NB4 (cell line): ENCODE results near the gene CREB5.

ENCODE experiments used
- CTCF ChIP-seq: IDR thresholded peaks from one replicate; pipeline ENCODE4 v1.5.1; 2012; ENCODE audit warnings: low read depth, low read length
- MAX ChIP-seq: IDR thresholded peaks from 2 replicates; pipeline ENCODE4 v1.6.1; 2011; ENCODE audit warnings: low read depth, low read length
- POLR2A ChIP-seq: IDR thresholded peaks from 2 replicates; pipeline ENCODE4 v1.6.1; 2011; ENCODE audit warnings: mild to moderate bottlenecking; ENCODE audit not compliant: insufficient read length; ENCODE audit errors: extremely low read depth

- no peak for TF ChIP-seq CTCF
- TF ChIP-seq MAX = no peak
- no peak for TF ChIP-seq POLR2A
Measured at GRCh38 chr7:28678431-28678965, 266.2 kb downstream of the CREB5 start.
